ENCODE measurements around the gene NDUFB4.
A peak's percentile ranks its signal among the peaks of the same experiment; 100 is the strongest.

NDUFB4 gene

DNA sequence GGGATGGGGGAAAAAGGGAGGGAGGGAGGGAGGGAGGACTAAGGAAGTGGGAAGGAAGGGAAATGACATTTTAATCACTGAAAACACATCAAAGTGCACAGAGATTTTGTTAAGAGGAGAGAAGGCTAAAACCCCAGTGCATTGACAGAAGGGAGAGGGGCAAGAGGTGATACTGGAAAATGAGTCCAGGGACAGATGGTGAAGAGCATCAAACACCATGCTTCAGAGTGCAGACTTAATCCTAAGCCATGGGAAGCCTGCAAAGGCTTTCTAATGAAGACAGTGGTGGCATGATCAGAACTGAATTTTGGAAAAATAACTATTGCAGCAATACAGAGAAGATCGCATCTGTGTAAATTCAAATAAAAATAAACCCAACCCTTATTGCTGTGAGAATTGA, 44.1 kb downstream of the NDUFB4 start:
- H3K4me3 ChIP-seq (ENCODE audit: low read depth, low read length), result no peak overlapping the region
- TF ChIP-seq, protein P1, sequence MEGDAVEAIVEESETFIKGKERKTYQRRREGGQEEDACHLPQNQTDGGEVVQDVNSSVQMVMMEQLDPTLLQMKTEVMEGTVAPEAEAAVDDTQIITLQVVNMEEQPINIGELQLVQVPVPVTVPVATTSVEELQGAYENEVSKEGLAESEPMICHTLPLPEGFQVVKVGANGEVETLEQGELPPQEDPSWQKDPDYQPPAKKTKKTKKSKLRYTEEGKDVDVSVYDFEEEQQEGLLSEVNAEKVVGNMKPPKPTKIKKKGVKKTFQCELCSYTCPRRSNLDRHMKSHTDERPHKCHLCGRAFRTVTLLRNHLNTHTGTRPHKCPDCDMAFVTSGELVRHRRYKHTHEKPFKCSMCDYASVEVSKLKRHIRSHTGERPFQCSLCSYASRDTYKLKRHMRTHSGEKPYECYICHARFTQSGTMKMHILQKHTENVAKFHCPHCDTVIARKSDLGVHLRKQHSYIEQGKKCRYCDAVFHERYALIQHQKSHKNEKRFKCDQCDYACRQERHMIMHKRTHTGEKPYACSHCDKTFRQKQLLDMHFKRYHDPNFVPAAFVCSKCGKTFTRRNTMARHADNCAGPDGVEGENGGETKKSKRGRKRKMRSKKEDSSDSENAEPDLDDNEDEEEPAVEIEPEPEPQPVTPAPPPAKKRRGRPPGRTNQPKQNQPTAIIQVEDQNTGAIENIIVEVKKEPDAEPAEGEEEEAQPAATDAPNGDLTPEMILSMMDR (IDR thresholded peaks at IDR 0.05; ENCODE audit: borderline replicate concordance, insufficient read depth, low read depth, low read length), result no peak

DNA sequence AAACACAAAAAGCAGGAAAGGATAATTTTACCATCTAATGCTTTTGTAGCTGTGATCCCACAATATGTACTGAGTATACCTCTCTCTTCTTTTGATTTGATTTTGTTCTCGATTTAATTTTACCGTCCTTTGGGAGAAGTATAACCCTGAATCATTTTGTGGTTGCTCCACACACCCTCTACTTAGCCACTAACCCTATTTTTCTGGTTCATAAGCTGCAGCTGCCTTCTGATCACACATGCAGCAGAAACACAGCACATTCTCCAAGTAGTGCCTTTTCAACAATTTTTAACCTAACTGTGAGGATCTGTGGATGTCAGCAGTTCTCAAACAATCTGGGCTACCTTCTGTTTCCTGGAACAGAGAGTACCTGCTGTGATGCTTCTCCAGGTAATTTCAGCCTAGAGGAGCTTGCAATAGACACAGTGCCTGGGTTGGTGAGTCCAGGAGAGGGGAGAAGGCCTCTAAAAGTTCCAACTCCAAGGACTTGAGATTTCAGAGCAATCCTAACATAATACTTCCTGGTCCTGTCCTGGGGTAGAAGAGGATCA, 45.6 kb downstream of the NDUFB4 start:
- TF ChIP-seq, protein P1 (IDR thresholded peaks at IDR 0.05; ENCODE audit: borderline replicate concordance, insufficient read depth, low read depth, low read length), result no peak
- H3K4me3 ChIP-seq (ENCODE audit: low read depth, low read length), result no peak overlapping the region

DNA sequence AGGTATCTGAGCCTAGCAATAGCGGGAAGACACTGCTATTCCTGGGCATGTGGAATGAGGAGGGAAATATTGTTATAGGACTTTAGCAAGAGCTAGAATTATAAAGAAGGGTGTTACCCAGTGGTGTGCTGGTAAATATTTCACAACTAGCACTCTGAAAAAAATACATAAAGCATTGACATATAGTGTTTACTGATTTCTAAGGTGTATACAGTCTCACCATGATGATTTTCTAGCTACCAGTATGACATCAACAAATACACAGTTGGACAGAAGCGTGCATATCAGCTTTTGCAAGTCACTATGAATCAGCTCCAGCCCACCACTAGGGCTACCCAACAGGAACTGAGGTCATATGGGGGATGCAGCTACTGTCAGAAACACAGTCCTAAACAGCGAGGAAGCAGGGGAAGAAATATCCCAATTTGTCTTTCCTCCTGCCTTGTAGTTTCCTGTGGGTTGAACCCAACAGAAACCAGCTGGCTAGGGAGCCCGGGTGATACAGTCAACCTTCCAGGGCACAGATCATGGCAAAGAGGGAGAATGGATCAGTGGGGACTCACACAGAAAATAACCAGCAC, 46.3 kb downstream of the NDUFB4 start:
- TF ChIP-seq, protein P1 (IDR thresholded peaks at IDR 0.05; ENCODE audit: borderline replicate concordance, insufficient read depth, low read depth, low read length), result 0 out of 2 replicates have a peak, but pooled peaks have one; percentile 6
- H3K4me3 ChIP-seq (ENCODE audit: low read depth, low read length), result no peak overlapping the region

DNA sequence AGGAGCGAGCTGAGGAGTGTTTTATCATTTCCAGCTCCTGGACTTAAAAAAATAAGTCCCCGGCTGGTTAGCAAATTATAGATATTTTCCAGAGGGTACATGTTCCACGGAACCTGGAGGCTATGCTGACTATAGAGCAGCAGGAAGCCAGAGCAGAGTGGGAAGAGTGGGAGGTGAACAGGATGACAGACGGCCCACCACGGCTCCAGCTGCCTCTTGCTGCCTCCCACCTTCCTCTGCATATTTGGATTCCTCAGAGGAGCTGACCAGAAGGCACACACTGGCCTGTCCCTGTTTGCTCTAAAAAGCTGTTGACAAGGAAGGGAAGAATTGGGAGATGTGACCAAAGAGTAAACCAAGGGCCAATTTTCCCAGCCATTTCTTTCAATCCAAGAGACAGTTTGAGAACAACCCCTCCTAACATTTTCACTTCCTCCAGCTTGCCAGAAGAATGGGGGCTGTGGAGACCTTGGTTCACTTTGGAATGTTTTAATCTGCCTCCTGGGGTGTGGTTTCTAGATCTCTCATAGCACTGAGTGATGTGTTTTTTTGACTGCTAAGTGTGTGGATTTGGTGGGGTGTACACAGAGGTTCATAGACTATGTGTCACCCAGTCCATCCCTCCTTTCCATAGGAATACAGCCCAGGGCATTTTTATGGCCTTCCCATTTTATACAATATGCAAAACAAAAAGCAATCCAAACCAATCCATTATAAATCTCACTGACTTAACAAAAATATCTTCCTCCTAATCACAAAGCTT, 49.1 kb downstream of the NDUFB4 start:
- TF ChIP-seq, protein P1 (IDR thresholded peaks at IDR 0.05; ENCODE audit: borderline replicate concordance, insufficient read depth, low read depth, low read length), result no peak
- no peak overlapping the region for H3K4me3 ChIP-seq (ENCODE audit: low read depth, low read length)

DNA sequence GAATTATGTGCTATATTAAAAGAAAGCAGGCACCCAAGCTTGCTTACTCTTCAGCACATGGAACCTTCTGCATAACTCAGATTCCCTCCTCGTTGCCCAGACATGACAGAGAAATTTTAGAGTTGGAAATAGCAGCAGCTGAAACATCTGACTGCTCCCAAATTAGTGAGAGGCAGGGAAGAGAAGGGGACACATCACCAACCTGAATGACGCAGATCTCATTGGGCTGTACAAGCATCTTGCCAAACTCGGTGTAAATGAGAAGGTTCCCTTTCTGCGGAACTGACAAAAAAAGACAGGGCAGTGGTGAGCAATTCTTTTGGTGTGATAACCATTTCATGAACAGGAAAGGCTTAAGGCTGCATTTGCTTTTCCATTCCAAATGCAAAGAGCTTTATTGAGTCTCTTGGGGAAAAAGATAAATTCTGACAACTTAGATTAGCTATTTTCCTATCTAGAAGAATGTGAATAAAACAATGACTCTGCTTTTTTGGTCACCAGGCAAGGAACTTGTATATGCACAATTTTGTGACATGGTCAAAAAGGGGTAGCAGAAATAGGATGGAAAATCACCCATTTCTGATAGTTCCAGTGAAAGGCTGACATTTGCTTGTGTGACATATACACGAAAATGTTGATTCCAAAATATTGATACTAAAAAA, 50.8 kb downstream of the NDUFB4 start:
- no peak overlapping the region for H3K4me3 ChIP-seq (ENCODE audit: low read depth, low read length)
- TF ChIP-seq, protein P1 (IDR thresholded peaks at IDR 0.05; ENCODE audit: borderline replicate concordance, insufficient read depth, low read depth, low read length), result no peak

DNA sequence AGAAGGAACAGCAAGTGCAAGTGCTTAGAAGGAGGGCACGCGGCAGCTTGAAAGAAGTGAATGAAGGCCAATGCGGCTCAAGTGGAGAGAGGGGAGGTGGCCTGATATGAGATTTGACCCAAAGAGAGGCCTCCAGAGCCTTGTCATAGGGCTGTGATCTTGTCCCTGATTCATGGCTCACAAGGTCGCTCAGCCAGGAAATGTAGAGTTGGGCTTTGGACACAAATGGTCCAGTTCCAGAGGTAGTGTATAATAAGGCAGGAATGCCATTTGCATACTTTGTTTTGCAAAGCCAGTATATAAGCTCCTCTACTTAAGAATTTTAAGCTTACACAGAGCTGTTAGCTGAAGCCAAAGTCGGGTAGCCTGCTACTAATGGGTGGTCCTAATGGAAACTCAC, 52.2 kb downstream of the NDUFB4 start:
- TF ChIP-seq, protein P1 (IDR thresholded peaks at IDR 0.05; ENCODE audit: borderline replicate concordance, insufficient read depth, low read depth, low read length), result no peak
- H3K4me3 ChIP-seq (ENCODE audit: low read depth, low read length), result no peak overlapping the region
